Ishikawa (cell line): ENCODE results near the gene ARID5A.

Experiments
- CEBPB ChIP-seq: IDR thresholded peaks from 2 replicates; pipeline ENCODE4 v1.6.1; 2012
- CREB1 ChIP-seq: IDR thresholded peaks from 2 replicates; pipeline ENCODE4 v1.6.1; 2012; ENCODE audit warnings: low read depth
- EGR1 ChIP-seq: IDR thresholded peaks from 2 replicates; pipeline ENCODE4 v1.6.1; 2012
- EP300 ChIP-seq: IDR thresholded peaks from 2 replicates; pipeline ENCODE4 v1.6.1; 2012; ENCODE audit warnings: borderline replicate concordance
- FOXM1 ChIP-seq: IDR thresholded peaks from 2 replicates; pipeline ENCODE4 v1.6.1; 2012; ENCODE audit warnings: low read depth, borderline replicate concordance
- NFIC ChIP-seq: IDR thresholded peaks from 2 replicates; pipeline ENCODE4 v1.6.1; 2012
- RAD21 ChIP-seq: IDR thresholded peaks from 2 replicates; pipeline ENCODE4 v1.6.1; 2012; ENCODE audit warnings: low read depth
- TAF1 ChIP-seq: IDR thresholded peaks from 2 replicates; pipeline ENCODE4 v1.6.1; 2012; ENCODE audit warnings: low read depth, mild to moderate bottlenecking
- TCF12 ChIP-seq: IDR thresholded peaks from 2 replicates; pipeline ENCODE4 v1.6.1; 2012; ENCODE audit warnings: low read depth
- TEAD4 ChIP-seq: IDR thresholded peaks from 2 replicates; pipeline ENCODE4 v1.6.1; 2012
- YY1 ChIP-seq: IDR thresholded peaks from 2 replicates; pipeline ENCODE4 v1.6.1; 2012; ENCODE audit warnings: low read depth
- ZBTB7A ChIP-seq: IDR thresholded peaks from 2 replicates; pipeline ENCODE4 v1.6.1; 2012; ENCODE audit warnings: low read depth
- TF ChIP-seq, protein P1 (sequence below): IDR thresholded peaks from 2 replicates; pipeline ENCODE4 v1.6.1; 2012
- TF ChIP-seq, protein P2 (sequence below): IDR thresholded peaks from 2 replicates; pipeline ENCODE4 v1.6.1; 2012; ENCODE audit warnings: low read depth, mild to moderate bottlenecking
- TF ChIP-seq, protein P3 (sequence below): IDR thresholded peaks from 2 replicates; pipeline ENCODE4 v1.6.1; 2012

The ARID5A gene

DNA sequence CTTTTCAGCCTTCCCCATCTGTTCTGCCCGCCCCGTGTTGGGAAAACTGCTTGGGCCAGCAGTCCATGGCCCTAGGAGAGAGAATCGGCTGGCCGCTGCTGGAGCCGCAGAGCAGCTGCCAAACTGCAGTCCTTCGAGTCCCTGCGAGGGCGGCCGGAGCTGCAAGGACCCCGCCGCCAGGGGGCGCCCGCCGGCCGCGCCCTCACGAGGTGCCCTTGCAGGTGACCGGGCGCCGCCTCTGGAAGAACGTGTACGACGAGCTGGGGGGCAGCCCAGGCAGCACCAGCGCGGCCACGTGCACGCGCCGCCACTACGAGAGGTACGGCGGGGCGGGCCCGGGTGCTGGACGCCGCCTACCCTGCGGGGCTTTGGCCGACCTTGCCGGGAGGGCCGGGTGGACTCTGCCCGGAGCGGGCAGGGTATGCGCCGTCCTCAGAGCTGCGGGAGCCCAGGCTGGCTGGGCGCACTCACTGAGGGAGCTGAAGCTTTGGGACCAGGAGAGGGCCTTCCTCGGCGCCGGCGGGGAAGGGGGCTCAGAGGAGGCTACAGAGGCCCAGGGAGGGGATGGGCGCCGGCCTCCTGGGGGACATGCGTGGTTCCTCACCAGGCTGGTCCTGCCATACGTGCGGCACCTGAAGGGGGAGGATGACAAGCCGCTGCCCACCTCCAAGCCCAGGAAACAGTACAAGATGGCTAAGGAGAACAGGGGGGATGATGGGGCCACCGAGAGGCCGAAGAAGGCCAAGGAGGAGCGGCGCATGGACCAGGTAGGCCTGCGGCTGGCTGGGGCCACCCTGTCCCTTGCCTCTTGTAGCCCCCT lies 13.6 kb downstream of the ARID5A start:
- TF ChIP-seq, protein P1, sequence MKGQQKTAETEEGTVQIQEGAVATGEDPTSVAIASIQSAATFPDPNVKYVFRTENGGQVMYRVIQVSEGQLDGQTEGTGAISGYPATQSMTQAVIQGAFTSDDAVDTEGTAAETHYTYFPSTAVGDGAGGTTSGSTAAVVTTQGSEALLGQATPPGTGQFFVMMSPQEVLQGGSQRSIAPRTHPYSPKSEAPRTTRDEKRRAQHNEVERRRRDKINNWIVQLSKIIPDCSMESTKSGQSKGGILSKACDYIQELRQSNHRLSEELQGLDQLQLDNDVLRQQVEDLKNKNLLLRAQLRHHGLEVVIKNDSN: no peak
- TF ChIP-seq RAD21 (peak; percentile 46; the same call in 1 of the 2 replicates), TEAD4 (no peak), TAF1 (no peak), ZBTB7A (no peak)

DNA sequence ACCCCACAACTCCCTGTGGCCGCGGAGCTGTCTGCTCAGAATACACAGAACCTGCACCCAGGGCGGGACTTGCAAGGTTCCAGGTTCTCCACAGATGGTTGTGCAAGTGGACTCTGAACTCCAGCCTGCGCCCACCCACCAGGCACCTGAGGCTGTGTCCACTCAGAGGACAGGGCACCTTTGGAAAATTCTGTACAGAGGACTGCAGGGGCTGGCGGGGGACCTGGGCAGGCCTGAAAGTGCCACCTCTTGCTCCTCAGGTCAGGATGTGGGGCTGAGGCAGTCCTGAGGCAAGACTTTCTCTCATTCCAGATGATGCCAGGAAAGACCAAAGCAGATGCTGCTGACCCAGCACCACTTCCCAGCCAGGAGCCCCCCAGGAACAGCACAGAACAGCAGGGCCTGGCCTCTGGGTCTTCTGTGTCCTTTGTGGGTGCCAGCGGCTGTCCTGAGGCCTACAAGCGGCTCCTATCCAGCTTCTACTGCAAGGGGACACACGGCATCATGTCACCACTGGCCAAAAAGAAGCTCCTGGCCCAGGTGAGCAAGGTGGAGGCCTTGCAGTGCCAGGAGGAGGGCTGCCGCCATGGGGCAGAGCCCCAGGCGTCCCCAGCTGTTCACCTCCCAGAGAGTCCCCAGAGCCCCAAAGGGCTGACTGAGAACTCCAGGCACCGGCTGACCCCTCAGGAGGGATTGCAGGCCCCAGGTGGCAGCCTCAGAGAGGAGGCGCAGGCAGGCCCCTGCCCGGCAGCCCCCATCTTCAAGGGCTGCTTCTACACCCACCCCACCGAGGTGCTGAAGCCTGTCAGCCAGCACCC lies 14.4 kb downstream of the ARID5A start:
- no peak for TF ChIP-seq RAD21
- TF ChIP-seq EGR1: no peak
- TF ChIP-seq TCF12: no peak
- TF ChIP-seq, protein P2, sequence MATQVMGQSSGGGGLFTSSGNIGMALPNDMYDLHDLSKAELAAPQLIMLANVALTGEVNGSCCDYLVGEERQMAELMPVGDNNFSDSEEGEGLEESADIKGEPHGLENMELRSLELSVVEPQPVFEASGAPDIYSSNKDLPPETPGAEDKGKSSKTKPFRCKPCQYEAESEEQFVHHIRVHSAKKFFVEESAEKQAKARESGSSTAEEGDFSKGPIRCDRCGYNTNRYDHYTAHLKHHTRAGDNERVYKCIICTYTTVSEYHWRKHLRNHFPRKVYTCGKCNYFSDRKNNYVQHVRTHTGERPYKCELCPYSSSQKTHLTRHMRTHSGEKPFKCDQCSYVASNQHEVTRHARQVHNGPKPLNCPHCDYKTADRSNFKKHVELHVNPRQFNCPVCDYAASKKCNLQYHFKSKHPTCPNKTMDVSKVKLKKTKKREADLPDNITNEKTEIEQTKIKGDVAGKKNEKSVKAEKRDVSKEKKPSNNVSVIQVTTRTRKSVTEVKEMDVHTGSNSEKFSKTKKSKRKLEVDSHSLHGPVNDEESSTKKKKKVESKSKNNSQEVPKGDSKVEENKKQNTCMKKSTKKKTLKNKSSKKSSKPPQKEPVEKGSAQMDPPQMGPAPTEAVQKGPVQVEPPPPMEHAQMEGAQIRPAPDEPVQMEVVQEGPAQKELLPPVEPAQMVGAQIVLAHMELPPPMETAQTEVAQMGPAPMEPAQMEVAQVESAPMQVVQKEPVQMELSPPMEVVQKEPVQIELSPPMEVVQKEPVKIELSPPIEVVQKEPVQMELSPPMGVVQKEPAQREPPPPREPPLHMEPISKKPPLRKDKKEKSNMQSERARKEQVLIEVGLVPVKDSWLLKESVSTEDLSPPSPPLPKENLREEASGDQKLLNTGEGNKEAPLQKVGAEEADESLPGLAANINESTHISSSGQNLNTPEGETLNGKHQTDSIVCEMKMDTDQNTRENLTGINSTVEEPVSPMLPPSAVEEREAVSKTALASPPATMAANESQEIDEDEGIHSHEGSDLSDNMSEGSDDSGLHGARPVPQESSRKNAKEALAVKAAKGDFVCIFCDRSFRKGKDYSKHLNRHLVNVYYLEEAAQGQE: no peak
- no peak for TF ChIP-seq ZBTB7A
- no peak for TF ChIP-seq TEAD4
- no peak for TF ChIP-seq CEBPB
- TF ChIP-seq TAF1: no peak
- TF ChIP-seq NFIC: no peak
- TF ChIP-seq EP300: no peak
- no peak for TF ChIP-seq CREB1
- TF ChIP-seq, protein P3, sequence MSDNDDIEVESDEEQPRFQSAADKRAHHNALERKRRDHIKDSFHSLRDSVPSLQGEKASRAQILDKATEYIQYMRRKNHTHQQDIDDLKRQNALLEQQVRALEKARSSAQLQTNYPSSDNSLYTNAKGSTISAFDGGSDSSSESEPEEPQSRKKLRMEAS: no peak
- TF ChIP-seq, protein P1: no peak

DNA sequence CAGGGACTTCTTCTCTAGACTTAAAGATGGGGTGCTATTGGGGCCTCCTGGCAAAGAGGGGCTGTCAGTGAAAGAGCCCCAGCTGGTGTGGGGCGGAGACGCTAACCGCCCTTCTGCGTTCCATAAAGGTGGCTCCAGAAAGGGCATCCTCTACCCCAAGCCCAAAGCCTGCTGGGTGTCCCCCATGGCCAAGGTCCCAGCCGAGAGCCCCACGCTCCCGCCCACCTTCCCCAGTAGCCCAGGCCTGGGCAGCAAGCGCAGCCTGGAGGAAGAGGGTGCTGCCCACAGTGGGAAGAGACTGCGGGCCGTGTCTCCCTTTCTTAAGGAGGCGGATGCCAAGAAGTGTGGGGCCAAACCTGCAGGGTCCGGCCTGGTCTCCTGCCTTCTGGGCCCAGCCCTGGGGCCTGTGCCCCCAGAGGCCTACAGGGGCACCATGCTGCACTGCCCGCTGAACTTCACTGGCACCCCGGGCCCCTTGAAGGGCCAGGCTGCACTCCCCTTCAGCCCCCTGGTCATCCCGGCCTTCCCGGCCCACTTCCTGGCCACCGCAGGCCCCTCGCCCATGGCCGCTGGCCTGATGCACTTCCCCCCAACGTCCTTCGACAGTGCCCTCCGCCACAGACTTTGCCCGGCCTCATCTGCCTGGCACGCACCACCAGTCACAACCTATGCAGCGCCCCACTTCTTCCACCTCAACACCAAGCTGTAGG lies 15.2 kb downstream of the ARID5A start:
- TF ChIP-seq, protein P3: no peak

DNA sequence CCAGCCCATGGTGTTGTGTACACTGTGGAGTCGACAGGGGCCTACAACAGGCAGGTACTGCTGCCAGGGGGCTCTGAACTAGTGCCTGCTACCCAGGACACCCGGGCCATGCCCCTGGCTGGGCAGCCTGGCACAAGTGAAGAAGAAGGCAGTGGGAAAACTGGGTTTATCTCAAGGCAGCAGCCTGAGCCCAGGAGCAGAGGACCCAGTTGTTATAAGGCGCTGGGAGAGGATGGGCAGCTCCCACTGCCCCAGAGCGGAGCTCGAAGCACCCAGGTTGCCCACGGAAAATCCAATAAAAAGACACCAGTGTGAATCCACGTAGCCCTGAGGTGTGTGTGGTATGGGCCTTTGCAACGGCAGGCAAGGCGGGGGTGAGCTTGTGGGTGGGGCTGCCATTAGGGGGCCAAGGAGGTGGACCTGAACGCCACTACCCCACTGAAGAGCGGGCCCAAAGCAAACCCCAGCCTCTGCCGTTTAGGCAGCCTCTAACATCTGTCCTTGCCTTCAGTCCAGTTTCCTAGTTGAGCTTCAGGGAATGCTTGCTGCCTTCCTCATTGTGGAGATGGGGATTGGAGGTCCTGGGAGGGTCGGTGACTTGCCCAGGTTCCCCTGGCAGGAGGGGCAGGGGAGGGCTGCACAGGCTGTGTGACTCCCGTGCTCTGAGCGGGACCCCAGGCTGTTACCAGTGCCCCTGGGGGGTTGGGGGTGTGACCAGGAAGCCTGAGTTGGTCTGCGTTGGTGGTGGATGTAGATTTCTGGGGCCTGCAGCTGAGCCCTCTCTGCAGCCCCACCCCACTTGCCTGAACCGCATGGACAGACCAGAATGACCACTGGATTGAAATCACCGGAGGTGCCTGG lies 16.0 kb downstream of the ARID5A start:
- no peak for TF ChIP-seq YY1
- TF ChIP-seq ZBTB7A: no peak
- TF ChIP-seq TEAD4: no peak

DNA sequence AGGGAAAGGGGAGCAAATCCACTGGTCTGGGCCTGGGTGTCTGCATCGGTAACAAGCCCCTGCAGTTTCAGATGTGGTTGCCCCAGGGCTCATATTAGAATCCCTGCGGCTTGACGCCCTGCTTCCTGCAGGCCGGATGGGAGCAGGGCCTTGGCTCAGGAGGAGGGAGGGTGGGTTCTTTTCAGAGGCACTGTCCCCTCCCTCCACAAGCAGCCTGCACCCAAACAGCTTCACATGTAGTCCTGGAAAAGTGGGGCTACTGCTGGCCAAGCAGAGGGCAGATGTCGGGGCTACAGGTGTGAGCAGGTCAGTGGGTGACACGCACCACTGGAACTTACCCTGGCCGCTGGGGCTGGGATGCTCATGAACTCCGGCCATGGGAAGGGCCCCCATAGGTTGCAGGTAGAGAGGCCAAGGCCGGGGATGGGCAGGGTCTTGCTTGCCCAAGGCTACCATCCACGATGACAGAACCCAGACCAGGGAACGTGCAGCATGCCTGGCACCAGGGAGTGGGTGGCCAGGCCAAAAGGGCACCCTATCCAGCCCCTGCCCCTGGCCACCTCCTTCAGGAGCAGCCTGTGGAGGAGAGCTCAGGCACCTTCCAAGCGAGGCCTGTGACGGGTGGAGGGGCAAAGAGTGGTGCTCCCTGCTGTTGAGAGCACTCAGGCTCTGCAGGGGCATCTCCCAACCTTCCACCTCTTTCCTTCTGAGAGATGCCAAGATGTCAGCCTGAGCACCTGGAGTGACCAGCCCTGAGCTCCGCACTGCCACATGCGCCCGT lies 16.8 kb downstream of the ARID5A start:
- TF ChIP-seq, protein P2: no peak
- TF ChIP-seq CREB1 (no peak), EP300 (no peak), FOXM1 (no peak), EGR1 (no peak), TCF12 (no peak), RAD21 (no peak)
- TF ChIP-seq, protein P1: no peak
